HG02870 (cell line): ENCODE measurements around the gene ZNF276.
A peak's percentile ranks its signal among the peaks of the same experiment; 100 is the strongest.
"Not testable (repeated sequence)": the region's sequence is repeated elsewhere in the genome, so short reads cannot be mapped to it uniquely, and the experiment has no call there.

ENCODE experiments used
- ATAC-seq: cut with Tn5 transposase; IDR thresholded peaks from one replicate; pipeline ENCODE4 v1.9.1; 2021; ENCODE audit warnings: mild to moderate bottlenecking, moderate library complexity; ENCODE audit not compliant: unreplicated experiment

ZNF276 gene

GRCh38 chr16:89695086-89695874, 26.1 kb upstream of the ZNF276 start:
- ATAC-seq: no peak

GRCh38 chr16:89695875-89696669, 25.3 kb upstream of the ZNF276 start:
- ATAC-seq: no peak

GRCh38 chr16:89696670-89697128, 24.6 kb upstream of the ZNF276 start:
- no peak for ATAC-seq

GRCh38 chr16:89697161-89697615, 24.1 kb upstream of the ZNF276 start:
- no peak for ATAC-seq

- ATAC-seq: no peak
These were observed 23.6 kb upstream of the ZNF276 start for GRCh38 chr16:89697616-89698331.

GRCh38 chr16:89698717-89699116, 22.6 kb upstream of the ZNF276 start:
- not testable (repeated sequence) for ATAC-seq

- not testable (repeated sequence) for ATAC-seq
These were observed 21.7 kb upstream of the ZNF276 start for GRCh38 chr16:89699629-89700099.

- peak; percentile 45 for ATAC-seq
These were observed 21.2 kb upstream of the ZNF276 start for GRCh38 chr16:89700100-89700648.

GRCh38 chr16:89700649-89701424, 20.5 kb upstream of the ZNF276 start:
- ATAC-seq: no peak

- peak; percentile 71 for ATAC-seq
These were observed 19.6 kb upstream of the ZNF276 start, which contains the start of gene SPATA2L for GRCh38 chr16:89701425-89702406. Gene SPATA2L, minus strand, starts transcription at chr16:89701705. Its CDS starts 473 bp downstream, at chr16:89701232.

GRCh38 chr16:89704281-89704680, 17.1 kb upstream of the ZNF276 start:
- no peak for ATAC-seq

GRCh38 chr16:89705006-89705405, 16.3 kb upstream of the ZNF276 start:
- ATAC-seq: no peak

GRCh38 chr16:89706518-89707260, 14.6 kb upstream of the ZNF276 start:
- ATAC-seq: no peak

GRCh38 chr16:89707695-89708094, 13.6 kb upstream of the ZNF276 start:
- no peak for ATAC-seq

GRCh38 chr16:89708481-89708931, 12.8 kb upstream of the ZNF276 start:
- ATAC-seq: no peak

- ATAC-seq: no peak
These were observed 12.2 kb upstream of the ZNF276 start for GRCh38 chr16:89709166-89709565.

- no peak for ATAC-seq
These were observed 11.5 kb upstream of the ZNF276 start for GRCh38 chr16:89709716-89710432.
